ENCODE measurements around the gene SNAI3.

Gene SNAI3

GRCh38 chr16:88645455-88645854, 40.9 kb downstream of the SNAI3 start:
- H3K27ac ChIP-seq: no peak overlapping the region
- H3K27me3 ChIP-seq (ENCODE audit: insufficient read depth, low read depth, severe bottlenecking): no peaks in the 10 kb centered on the region
- H3K36me3 ChIP-seq: no peaks in the 10 kb centered on the region
- DNase-seq: no peak
- H3K4me3 ChIP-seq (ENCODE audit: low read depth, low read length): no peak overlapping the region
- TF ChIP-seq, protein P1, sequence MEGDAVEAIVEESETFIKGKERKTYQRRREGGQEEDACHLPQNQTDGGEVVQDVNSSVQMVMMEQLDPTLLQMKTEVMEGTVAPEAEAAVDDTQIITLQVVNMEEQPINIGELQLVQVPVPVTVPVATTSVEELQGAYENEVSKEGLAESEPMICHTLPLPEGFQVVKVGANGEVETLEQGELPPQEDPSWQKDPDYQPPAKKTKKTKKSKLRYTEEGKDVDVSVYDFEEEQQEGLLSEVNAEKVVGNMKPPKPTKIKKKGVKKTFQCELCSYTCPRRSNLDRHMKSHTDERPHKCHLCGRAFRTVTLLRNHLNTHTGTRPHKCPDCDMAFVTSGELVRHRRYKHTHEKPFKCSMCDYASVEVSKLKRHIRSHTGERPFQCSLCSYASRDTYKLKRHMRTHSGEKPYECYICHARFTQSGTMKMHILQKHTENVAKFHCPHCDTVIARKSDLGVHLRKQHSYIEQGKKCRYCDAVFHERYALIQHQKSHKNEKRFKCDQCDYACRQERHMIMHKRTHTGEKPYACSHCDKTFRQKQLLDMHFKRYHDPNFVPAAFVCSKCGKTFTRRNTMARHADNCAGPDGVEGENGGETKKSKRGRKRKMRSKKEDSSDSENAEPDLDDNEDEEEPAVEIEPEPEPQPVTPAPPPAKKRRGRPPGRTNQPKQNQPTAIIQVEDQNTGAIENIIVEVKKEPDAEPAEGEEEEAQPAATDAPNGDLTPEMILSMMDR (IDR thresholded peaks at IDR 0.05; ENCODE audit: low read depth, low read length): no peak
- no peaks in the 10 kb centered on the region for H3K9me3 ChIP-seq (ENCODE audit: severe bottlenecking)

GRCh38 chr16:88643644-88643932, 42.7 kb downstream of the SNAI3 start:
- Histone ChIP-seq H3K27ac (no peak overlapping the region), H3K4me3 (ENCODE audit: low read depth, low read length) (no peak overlapping the region), H3K9me3 (ENCODE audit: severe bottlenecking) (no peaks in the 10 kb centered on the region), H3K27me3 (ENCODE audit: insufficient read depth, low read depth, severe bottlenecking) (no peaks in the 10 kb centered on the region), H3K36me3 (no peaks in the 10 kb centered on the region)
- TF ChIP-seq, protein P1 (IDR thresholded peaks at IDR 0.05; ENCODE audit: low read depth, low read length): no peak
- no peak for DNase-seq

DNA sequence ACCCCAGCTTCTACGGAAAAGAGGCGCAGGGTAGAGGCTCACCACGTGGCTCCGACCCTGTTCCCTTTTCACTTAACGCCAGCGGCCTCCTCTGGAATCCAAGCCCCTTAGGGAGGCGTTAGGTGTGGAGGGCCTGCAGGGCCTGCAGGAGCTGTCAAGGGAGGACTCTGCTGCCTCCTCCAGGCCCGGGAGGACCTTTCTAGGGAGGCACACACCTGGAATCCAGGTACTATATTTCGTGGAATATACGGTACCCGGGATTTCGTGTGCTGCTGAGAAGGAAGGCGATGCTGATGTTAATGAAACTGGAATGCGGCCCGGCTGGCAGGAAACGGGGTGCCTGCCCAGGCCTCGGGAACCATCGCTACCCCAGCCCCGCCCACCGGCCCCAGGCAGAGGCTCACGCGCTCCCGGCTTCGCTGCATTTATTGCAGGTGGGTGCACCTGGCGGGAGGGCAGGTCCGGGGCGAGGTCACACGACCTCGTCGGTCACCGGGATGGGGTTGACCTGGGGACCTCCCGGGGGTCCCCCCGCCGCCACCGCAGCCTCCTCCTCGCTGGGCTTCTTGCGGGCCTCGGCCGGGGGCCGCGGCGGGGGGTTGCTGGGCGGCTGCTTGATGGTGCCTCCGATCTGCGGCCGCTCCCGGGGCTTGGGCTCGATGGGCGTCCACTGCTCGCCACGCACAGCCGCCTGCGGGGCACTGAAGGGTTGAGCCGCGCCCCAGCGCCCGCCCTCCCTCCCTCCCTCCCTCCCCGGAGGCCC, 43.2 kb downstream of the SNAI3 start:
- TF ChIP-seq, protein P1 (IDR thresholded peaks at IDR 0.05; ENCODE audit: low read depth, low read length): no peak
- Histone ChIP-seq H3K27me3 (ENCODE audit: insufficient read depth, low read depth, severe bottlenecking) (no peaks in the 10 kb centered on the region), H3K9me3 (ENCODE audit: severe bottlenecking) (no peaks in the 10 kb centered on the region), H3K4me3 (ENCODE audit: low read depth, low read length) (no peak overlapping the region), H3K36me3 (no peaks in the 10 kb centered on the region), H3K27ac (no peak overlapping the region)
- no peak for DNase-seq

DNA sequence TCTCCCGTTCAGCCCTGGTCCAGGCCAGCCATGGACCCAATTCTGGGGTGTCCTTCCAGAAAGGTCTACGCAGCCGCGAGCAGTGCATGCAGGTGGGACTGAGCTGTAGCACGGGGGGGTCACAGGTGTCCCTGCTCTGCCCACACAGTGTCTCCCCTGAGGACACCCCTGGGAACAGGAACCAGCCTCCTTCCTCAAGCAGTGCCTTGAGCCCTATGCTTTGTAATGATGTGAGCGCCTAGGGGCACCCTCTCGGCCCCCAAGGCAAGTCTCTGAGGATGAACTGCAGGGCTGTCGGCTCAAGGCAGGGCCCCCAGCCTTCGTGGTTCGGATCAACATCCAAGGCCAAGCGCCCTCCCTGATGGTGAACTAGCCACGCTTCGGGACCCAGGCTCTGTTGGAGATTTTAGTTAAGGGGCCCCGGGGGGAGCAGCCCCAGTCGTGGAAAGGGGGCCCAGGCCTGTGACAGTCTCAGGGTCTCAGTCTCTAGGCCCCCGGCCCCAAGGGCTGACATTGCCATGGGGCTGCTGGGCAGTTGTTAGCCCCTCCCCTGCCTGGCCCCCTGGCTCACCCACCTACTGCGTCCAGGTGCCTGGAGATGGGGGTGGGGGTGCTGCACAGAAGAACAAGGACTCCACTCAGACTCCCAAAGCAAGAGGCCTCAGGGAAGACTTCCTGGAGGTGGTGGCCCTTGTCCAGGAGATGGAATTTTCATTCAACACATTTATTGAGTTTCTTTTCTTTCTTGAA, 45.6 kb downstream of the SNAI3 start:
- H3K27ac ChIP-seq: no peak overlapping the region
- TF ChIP-seq, protein P1 (IDR thresholded peaks at IDR 0.05; ENCODE audit: low read depth, low read length): no peak
- no peaks in the 10 kb centered on the region for H3K9me3 ChIP-seq (ENCODE audit: severe bottlenecking)
- no peak for DNase-seq
- H3K36me3 ChIP-seq: no peaks in the 10 kb centered on the region
- H3K4me3 ChIP-seq (ENCODE audit: low read depth, low read length): no peak overlapping the region
- H3K27me3 ChIP-seq (ENCODE audit: insufficient read depth, low read depth, severe bottlenecking): no peaks in the 10 kb centered on the region

DNA sequence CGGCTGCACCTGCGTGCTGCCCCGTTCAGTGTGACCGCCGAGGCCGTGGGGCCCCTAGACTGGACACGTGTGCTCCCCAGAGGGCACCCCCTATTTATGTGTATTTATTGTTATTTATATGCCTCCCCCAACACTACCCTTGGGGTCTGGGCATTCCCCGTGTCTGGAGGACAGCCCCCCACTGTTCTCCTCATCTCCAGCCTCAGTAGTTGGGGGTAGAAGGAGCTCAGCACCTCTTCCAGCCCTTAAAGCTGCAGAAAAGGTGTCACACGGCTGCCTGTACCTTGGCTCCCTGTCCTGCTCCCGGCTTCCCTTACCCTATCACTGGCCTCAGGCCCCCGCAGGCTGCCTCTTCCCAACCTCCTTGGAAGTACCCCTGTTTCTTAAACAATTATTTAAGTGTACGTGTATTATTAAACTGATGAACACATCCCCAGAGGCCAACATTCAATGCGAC, 46.2 kb downstream of the SNAI3 start:
- Histone ChIP-seq H3K36me3 (no peaks in the 10 kb centered on the region), H3K27me3 (ENCODE audit: insufficient read depth, low read depth, severe bottlenecking) (no peaks in the 10 kb centered on the region), H3K4me3 (ENCODE audit: low read depth, low read length) (no peak overlapping the region), H3K27ac (no peak overlapping the region), H3K9me3 (ENCODE audit: severe bottlenecking) (no peaks in the 10 kb centered on the region)
- TF ChIP-seq, protein P1 (IDR thresholded peaks at IDR 0.05; ENCODE audit: low read depth, low read length): no peak
- DNase-seq: no peak
